ENCODE results near the gene TACSTD2. TPM values are rescaled to one million over a fixed set of nuclear protein-coding genes. Genes with fewer than 3 reads are reported as not detected.
A peak's percentile ranks its signal among the peaks of the same experiment; 100 is the strongest.
"Not testable (repeated sequence)": the region's sequence is repeated elsewhere in the genome, so short reads cannot be mapped to it uniquely, and the experiment has no call there.

TACSTD2 gene
- total RNA-seq, 6 experiments from 2014 or later: 0.55 to 13.3 (median 12.2) TPM

DNA sequence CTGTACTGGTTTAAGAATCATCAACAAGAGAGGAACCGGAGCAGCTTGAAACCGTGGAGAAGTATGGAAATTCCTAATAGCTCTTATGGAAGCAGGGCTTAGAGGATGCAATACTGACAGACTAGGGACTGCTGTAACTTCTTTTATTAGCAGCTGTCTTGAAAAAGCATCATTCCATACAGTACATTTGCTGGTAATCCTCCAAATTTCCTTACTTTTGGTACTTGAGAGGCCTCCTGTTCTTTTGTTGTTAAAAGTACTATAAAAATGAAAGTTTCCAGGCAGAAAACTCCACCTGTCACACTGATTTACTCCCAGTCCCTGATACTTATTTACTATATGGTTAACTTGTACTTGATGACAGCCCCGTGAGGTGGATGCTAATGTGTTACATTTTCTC, 38.2 kb downstream of the TACSTD2 start:
- Mint-ChIP-seq H3K27me3 (ENCODE audit: insufficient read depth) (no peaks in the 10 kb centered on the region), H3K36me3 (ENCODE audit: low read depth) (no peaks in the 10 kb centered on the region), H3K27ac (no peak overlapping the region), H3K4me1 (ENCODE audit: low read depth) (no peaks in the 10 kb centered on the region), H3K9me3 (no peaks in the 10 kb centered on the region), H3K4me3 (no peak overlapping the region)
- TF ChIP-seq, protein P1, sequence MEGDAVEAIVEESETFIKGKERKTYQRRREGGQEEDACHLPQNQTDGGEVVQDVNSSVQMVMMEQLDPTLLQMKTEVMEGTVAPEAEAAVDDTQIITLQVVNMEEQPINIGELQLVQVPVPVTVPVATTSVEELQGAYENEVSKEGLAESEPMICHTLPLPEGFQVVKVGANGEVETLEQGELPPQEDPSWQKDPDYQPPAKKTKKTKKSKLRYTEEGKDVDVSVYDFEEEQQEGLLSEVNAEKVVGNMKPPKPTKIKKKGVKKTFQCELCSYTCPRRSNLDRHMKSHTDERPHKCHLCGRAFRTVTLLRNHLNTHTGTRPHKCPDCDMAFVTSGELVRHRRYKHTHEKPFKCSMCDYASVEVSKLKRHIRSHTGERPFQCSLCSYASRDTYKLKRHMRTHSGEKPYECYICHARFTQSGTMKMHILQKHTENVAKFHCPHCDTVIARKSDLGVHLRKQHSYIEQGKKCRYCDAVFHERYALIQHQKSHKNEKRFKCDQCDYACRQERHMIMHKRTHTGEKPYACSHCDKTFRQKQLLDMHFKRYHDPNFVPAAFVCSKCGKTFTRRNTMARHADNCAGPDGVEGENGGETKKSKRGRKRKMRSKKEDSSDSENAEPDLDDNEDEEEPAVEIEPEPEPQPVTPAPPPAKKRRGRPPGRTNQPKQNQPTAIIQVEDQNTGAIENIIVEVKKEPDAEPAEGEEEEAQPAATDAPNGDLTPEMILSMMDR (IDR thresholded peaks at IDR 0.05): no peak
- DNase-seq: no peak

DNA sequence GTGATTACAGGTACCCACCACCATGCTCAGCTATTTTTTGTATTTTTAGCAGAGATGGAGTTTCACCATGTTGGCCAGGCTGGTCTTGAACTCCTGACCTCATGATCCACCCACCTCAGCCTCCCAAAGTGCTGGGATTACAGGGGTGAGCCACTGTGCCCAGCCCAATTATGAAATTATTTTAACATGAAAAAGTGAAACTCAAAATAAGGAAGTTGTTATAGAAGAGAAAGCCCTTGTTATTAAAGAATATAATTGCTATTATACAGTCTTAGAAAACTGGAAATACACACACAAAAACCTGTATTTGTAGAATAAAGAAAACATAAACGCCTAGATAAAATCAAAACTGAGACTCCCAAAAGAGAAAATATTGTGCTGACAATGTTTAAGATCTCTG, 45.2 kb downstream of the TACSTD2 start:
- not testable (repeated sequence) for H3K36me3 Mint-ChIP-seq (ENCODE audit: low read depth); H3K27ac Mint-ChIP-seq; H3K4me3 Mint-ChIP-seq; H3K27me3 Mint-ChIP-seq (ENCODE audit: insufficient read depth); H3K9me3 Mint-ChIP-seq; DNase-seq
- peaks cover 13% of the 10 kb centered on the region for H3K4me1 Mint-ChIP-seq (ENCODE audit: low read depth)

DNA sequence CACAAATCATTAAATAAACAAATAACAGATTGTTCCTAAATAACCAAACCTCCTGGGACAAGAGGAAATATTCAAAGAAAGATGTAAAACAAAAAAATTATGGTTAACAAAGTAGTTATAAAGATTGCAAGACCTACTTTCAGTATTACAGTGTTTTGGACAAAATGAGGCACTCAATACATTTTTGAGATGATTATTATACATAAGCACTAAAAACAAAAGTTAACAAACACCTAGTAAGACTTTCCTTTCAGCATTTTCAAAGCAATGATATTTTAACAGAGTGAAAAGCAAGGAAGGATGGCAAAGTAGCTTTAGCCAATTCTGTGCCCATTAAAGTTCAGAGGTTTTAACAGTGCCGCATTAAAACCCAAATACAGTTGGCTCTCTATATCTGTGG, 47.8 kb downstream of the TACSTD2 start:
- H3K9me3 Mint-ChIP-seq: no peaks in the 10 kb centered on the region
- no peaks in the 10 kb centered on the region for H3K36me3 Mint-ChIP-seq (ENCODE audit: low read depth)
- H3K27ac Mint-ChIP-seq: no peak overlapping the region
- H3K27me3 Mint-ChIP-seq (ENCODE audit: insufficient read depth): no peaks in the 10 kb centered on the region
- no peak overlapping the region for H3K4me3 Mint-ChIP-seq
- TF ChIP-seq, protein P1 (IDR thresholded peaks at IDR 0.05): no peak
- no peak for DNase-seq
- H3K4me1 Mint-ChIP-seq (ENCODE audit: low read depth): peaks cover 13% of the 10 kb centered on the region

DNA sequence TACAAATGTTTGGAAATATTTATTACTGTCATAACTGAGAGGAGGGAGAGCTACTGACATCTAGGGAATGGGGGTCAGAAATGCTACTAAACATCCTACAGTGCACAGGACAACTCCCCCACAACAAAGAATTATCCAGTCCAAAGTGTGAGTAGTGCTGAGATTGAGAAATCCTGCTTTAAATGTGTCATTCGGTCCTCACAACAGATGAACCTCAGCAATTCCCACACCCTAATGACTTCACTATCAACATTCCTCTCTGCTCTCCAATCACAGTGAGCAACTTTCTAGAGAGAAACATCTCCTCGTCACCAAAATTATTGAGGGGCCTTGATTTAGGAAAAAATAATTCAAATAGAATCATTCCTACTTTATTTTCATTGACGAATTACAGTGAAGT, 48.5 kb downstream of the TACSTD2 start:
- no peaks in the 10 kb centered on the region for H3K36me3 Mint-ChIP-seq (ENCODE audit: low read depth)
- peaks cover 13% of the 10 kb centered on the region for H3K4me1 Mint-ChIP-seq (ENCODE audit: low read depth)
- peak overlapping the region; percentile 67 for H3K27ac Mint-ChIP-seq
- H3K4me3 Mint-ChIP-seq: no peak overlapping the region
- no peaks in the 10 kb centered on the region for H3K27me3 Mint-ChIP-seq (ENCODE audit: insufficient read depth)
- no peaks in the 10 kb centered on the region for H3K9me3 Mint-ChIP-seq
- DNase-seq: peak; percentile 44
- TF ChIP-seq, protein P1 (IDR thresholded peaks at IDR 0.05): no peak

Other genes with a start within 250 kb of the TACSTD2 start
- gene OMA1, start 30.5 kb downstream of the TACSTD2 start, total RNA-seq (2021; fragmentation: NEBNext Ultra II Directional; extraction: Animal tissue kit (Norgen Biotek cat#: 25700)): 10 to 100 TPM; 10.5 to 14.8 (median 13.1) TPM
- gene MYSM1, start 122.8 kb upstream of the TACSTD2 start, total RNA-seq (2021; fragmentation: NEBNext Ultra II Directional; extraction: Animal tissue kit (Norgen Biotek cat#: 25700)): 10 to 100 TPM; 15.6 to 18.8 (median 18.0) TPM
- 10 to 100 TPM; 80.5 to 91.1 (median 82.2) TPM for gene JUN, start 206.8 kb upstream of the TACSTD2 start, total RNA-seq (2021; fragmentation: NEBNext Ultra II Directional; extraction: Animal tissue kit (Norgen Biotek cat#: 25700))

All from HFFc6 (cell line).